HG02970 (cell line): ENCODE data around the gene DNAJB12.
"Not testable (repeated sequence)": the region's sequence is repeated elsewhere in the genome, so short reads cannot be mapped to it uniquely, and the experiment has no call there.

Experiments
- ATAC-seq: cut with Tn5 transposase; IDR thresholded peaks from one replicate; pipeline ENCODE4 v1.9.1; 2021; ENCODE audit warnings: mild to moderate bottlenecking, moderate library complexity, moderate number of reproducible peaks; ENCODE audit not compliant: unreplicated experiment, low FRiP score

The DNAJB12 gene

GRCh38 chr10:72332423-72333111, 22.2 kb downstream of the DNAJB12 start:
- ATAC-seq, result no peak

DNA sequence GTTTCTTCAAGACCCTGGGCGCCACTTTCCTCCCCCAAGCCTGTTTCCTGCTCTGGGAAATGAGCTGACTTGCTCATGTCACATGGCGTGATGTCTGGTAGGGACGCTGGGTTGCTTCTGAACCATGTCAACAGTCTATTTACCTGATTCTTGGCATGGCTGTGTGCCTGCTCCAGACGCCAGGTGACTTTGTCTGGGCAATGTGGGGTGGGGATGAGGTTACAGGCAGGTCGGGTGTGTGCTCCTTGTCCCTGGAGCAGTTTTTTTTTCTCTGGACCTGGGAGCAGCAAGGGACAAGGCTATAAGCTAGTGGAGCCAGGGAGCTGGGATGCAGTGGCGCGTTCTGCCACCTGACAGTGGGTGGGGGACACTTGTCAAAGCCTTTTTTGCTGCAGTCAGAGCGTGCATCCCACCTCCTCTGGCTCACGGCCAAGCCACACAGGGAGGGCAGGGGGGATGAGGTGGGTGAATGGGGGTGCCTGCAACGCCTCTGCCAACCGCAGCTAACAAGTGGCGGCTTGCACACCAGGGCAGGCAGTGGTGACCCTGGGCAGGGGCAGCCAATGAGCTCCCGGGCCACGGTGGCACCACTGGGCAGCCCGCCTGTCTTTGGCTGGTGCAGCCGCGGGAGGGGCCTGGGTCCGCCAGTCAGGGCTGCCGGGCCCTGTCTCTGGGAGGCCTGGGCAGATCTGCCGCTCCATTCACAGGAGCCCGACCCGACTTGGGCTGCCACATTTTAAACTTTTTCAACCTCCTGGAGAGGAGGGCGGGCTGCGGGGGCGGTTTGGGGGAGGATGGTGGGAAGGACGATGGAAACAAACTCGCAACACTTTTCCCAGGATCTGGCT, 22.9 kb downstream of the DNAJB12 start:
- ATAC-seq, result no peak

DNA sequence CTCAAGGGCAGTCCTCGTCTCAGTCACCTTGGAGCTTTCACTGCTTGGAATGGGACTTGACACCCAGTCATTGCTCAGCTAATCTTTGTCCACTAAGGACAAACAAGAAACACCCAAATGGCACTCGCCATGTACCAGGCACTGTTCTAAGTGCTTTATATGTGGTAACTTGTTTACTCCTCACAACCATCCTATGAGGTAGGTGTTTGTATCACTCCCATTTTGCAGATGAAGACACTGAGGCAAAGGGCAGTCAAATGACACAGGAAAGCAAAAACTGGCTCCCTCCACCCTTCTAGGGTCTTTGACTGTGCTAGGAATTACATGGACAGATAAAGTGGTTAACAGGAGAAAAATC, 24.7 kb downstream of the DNAJB12 start:
- ATAC-seq, result no peak

GRCh38 chr10:72329290-72330068, 25.2 kb downstream of the DNAJB12 start:
- ATAC-seq, result no peak

GRCh38 chr10:72328829-72329204, 25.9 kb downstream of the DNAJB12 start:
- ATAC-seq, result no peak

- ATAC-seq, result no peak
Observed at GRCh38 chr10:72328045-72328828, 26.5 kb downstream of the DNAJB12 start.

DNA sequence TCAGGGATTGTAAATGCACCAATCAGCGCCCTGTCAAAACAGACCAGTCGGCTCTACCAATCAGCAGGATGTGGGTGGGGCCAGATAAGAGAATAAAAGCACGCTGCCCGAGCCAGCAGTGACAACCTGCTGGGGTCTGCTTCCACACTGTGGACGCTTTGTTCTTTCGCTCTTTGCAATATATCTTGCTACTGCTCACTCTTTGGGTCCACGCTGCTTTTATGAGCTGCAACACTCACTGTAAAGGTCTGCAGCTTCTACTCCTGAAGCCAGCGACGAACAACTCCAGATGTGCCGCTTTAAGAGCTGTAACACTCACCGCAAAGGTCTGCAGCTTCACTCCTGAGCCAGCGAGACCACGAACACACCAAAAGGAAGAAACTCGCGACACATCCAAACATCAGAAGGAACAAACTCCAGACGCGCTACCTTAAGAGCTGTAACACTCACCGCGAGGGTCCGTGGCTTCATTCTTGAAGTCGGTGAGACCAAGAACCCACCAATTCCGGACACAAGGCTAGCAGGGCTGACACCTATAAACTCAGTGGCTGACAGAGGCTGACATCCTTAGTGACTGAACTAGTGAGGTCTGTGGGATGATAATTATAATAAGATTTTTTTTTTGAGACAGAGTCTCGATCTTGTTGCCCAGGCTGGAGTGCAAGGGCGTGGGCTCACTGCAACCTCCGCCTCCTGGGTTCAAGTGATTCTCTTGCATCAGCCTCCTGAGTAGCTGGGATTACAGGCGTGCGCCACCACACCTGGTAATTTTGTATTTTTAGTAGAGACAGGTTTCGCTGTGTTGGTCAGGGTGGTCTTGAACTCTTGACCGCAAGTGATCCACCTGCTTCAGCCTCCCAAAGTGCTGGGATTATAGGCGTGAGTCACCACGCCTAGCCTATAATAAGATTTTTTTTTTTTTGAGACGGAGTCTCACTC, 27.8 kb downstream of the DNAJB12 start:
- not testable (repeated sequence) for ATAC-seq

DNA sequence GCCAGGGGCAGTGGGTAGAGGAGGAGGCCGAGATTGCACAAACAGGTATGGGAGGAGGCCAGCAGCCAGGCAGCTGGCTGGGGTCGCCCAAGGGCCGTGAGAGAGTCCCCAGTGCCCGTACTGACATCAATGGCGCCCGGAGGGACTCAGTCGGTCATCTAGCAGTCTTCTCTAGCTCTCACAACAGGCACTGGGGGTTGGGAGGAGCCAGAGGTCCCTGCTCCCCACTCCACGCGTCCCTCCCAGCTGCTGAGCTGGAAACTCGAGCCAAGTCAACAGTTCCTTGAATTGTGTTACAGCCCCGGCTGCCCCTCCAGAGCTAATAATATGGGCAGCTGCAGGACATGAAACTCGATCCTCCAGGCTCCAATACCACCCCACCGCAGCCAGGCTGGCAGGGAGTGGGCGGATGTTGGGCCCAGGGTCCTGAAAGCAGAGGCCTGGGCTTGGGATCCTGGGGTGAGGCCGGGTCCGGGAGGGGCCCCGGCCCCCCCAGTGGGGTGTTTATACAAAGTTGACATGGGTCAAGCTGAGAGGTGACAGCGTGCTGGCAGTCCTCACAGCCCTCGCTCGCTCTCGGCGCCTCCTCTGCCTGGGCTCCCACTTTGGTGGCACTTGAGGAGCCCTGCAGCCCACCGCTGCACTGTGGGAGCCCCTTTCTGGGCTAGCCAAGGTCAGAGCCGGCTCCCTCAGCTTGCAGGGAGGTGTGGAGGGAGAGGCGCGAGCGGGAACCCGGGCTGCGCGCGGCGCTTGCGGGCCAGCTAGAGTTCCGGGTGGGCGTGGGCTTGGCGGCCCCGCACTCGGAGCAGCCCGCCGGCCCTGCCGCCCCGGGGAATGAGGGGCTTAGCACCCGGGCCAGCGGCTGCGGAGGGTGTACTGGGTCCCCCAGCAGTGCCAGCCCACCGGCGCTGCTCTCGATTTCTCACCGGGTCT, 29.2 kb downstream of the DNAJB12 start:
- not testable (repeated sequence) for ATAC-seq

DNA sequence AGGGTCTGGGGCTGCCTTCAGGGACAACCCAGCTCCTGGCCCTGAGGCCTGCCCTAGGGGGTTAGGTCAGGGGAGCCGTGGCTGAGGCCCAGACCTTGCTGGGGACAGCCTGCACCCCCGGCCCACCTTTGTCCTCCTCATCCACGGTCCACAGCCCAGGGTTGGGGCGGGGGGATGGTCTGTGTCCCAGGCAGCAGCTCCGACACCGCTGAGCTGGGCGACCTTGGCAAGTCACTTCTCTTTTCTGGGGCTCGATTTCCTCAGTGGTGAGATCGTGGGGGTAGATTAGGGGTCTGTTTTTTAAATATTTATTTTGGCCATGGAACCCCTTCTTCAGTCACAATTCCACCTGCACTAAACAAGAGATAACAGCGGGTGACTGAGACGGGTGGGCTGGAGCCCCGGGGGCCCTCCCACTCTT, 30.9 kb downstream of the DNAJB12 start:
- no peak for ATAC-seq

DNA sequence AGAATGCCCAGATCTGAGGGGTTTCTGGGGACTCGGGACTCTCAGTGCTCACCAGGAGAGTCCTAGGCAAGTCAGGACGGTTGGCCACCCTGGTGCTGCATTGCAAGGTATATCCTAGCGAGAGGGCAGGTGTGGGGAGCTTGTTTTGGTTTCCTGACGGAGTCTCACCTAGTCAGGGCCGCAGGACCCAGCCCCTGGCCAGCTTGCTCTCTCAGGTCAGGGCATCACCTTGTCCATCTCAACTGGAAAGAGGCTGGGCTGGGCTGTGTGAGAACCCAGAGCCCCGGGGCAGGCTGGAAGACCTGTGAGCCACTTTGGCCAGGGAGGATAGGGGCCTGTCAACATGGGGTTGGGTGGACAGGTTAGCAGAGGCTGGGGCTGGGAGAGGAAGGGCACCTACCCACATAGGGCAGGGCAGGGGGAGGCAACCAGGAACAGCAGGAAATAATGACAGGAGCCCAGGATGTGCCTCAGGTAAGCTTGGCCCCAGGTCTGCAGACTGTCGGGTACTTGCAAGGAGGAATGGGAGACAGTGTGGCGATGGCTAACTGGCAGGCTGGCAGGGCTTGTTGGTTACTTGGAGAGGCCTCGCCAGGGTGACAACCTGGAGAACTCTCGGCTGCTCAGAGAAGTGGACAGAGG, 31.5 kb downstream of the DNAJB12 start:
- ATAC-seq, result no peak

DNA sequence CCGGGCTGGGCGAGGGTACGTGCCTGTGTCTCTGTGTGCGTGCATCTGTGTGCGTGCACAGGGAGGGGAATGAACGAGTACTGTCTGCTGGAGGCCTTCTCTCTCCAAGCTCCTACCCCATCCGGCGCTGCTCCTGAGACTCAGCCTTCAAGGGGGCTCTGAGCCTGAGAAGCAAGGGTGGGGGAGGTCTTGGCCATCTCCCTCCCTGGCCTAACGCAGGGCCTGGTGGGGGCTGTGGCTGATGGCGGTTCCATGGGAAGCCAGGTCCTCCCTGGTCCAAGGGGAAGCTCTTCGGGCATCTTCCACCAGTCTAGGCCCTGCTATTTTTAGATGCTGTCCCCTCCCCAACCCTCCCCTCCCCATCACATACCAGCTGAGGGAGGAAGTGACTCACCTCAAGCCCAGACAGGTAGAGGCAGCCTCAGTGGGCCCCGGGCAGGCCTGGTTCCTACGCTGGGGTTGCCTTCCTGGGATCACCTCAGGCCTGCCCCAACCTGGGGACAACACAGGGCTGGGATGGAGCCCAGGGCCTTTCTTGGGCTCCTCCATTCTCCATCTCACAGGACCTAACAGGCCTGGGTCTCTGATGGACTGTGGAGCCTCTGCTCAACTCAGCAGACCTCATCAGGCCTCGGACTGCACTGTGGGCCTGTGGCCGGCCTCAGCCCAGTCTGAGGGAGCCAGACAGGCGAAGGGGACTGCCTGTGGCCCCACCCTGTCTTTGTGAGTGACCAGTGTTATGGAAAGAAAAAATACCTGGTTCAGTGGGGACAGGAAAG, 32.2 kb downstream of the DNAJB12 start:
- ATAC-seq, result no peak

GRCh38 chr10:72322030-72322279, 32.8 kb downstream of the DNAJB12 start:
- ATAC-seq, result no peak

DNA sequence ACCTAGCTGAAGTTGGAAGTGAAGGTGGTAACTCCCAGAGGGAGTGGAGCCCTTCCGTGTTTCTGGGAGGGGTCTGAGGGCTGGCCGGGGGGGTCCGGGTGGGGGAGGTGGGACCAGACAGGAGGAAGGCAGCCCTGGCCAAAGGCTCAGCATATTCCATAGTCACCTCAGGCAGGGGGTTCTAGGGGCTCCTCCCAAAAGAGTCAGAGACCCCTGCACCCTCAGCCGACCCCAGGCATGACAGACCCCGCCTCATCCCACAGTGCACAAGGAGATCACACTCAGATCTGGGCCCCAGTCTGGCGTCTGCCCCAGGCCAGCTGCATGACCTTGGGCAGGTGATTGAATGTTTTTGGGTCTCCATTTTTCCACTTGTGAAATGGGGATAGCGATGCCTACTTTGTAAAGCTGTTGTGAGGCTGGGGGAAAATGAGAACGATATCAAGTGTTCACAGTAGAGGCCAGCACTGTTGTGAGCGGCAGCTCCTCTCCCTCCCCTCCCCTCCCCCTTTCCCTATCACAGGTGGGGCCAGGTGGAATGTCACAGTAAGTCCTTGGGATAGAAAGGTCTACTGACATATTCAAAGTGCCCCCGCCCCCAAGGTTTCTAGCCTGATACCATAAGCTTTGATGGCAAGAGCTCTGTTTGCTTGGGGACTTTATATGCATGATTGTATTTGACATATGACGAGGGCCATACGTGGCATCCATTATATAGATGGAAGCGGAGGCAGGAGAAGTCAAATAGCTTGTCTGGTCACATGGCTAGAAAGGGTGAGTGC, 33.3 kb downstream of the DNAJB12 start:
- ATAC-seq, result no peak

GRCh38 chr10:72320676-72321247, 34.0 kb downstream of the DNAJB12 start:
- peak; percentile 50 for ATAC-seq

DNA sequence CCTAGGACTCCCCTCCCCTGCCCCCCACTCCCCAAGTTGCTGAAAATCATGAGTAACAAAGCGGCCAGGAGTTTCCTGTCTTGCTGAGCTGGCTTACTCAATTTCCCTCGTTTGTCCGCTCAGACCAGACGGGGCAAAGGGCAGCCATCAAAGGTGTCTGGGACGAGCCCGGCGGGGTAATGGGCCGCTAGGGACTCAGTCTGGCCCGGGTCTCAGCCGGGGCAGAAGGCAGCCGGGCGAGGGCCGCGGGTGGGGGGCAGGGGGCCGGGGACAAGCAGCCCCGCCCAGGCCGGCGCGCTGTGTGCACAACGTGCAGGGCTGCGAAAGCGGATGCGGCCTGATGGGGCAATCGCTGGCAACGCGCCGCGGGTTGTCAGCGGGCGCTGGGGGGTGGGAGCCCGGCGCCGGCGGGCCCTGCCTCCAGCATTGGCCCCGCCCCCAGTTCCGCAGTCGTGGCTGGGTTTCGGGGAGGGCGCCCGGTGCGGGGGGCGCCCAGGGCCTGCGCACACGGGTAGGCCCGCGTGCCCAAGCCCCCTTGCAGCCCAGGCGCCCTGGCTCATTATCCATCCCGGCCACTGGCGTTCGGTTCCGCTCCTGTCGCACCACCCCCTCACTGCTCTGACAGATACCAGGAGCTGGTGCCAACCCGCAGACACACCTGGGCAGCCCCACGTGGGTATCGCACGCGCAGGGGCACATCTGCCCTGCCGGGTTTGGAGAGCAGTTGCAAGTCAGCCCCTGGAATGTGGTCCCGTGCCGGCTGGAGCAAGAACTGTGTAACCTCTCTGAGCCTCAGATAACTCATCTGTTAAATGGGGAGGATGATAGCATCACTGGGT, 35.1 kb downstream of the DNAJB12 start:
- ATAC-seq, result peak; percentile 47
